ENCODE data around the gene SLC35F2.
"Not testable (repeated sequence)": the region's sequence is repeated elsewhere in the genome, so short reads cannot be mapped to it uniquely, and the experiment has no call there.

Gene SLC35F2

DNA sequence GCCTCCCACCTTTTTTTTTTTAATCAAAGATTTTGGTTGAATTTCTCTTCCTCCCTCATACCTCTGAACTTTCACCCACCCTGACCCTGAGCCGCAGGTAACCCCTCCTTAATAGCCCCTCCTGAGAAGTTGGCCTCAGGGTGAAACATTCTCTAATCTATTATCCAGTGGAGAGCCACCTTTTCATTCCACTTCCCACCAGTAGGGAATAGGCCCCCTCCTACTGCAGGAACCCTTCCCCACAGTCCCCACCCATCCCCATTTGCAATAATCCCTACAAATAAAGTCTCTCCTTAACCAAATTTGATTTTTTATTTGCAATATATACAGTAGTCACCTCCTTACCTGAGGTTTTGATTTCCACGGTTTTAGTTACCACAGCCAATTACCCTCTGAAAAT is 2.1 kb upstream of the SLC35F2 start:
- TF ChIP-seq, protein P1, sequence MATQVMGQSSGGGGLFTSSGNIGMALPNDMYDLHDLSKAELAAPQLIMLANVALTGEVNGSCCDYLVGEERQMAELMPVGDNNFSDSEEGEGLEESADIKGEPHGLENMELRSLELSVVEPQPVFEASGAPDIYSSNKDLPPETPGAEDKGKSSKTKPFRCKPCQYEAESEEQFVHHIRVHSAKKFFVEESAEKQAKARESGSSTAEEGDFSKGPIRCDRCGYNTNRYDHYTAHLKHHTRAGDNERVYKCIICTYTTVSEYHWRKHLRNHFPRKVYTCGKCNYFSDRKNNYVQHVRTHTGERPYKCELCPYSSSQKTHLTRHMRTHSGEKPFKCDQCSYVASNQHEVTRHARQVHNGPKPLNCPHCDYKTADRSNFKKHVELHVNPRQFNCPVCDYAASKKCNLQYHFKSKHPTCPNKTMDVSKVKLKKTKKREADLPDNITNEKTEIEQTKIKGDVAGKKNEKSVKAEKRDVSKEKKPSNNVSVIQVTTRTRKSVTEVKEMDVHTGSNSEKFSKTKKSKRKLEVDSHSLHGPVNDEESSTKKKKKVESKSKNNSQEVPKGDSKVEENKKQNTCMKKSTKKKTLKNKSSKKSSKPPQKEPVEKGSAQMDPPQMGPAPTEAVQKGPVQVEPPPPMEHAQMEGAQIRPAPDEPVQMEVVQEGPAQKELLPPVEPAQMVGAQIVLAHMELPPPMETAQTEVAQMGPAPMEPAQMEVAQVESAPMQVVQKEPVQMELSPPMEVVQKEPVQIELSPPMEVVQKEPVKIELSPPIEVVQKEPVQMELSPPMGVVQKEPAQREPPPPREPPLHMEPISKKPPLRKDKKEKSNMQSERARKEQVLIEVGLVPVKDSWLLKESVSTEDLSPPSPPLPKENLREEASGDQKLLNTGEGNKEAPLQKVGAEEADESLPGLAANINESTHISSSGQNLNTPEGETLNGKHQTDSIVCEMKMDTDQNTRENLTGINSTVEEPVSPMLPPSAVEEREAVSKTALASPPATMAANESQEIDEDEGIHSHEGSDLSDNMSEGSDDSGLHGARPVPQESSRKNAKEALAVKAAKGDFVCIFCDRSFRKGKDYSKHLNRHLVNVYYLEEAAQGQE (IDR thresholded peaks at IDR 0.05; ENCODE audit: insufficient replicate concordance, low read depth): no peak
- TF ChIP-seq, protein P2, sequence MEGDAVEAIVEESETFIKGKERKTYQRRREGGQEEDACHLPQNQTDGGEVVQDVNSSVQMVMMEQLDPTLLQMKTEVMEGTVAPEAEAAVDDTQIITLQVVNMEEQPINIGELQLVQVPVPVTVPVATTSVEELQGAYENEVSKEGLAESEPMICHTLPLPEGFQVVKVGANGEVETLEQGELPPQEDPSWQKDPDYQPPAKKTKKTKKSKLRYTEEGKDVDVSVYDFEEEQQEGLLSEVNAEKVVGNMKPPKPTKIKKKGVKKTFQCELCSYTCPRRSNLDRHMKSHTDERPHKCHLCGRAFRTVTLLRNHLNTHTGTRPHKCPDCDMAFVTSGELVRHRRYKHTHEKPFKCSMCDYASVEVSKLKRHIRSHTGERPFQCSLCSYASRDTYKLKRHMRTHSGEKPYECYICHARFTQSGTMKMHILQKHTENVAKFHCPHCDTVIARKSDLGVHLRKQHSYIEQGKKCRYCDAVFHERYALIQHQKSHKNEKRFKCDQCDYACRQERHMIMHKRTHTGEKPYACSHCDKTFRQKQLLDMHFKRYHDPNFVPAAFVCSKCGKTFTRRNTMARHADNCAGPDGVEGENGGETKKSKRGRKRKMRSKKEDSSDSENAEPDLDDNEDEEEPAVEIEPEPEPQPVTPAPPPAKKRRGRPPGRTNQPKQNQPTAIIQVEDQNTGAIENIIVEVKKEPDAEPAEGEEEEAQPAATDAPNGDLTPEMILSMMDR (IDR thresholded peaks at IDR 0.05; ENCODE audit: insufficient read depth, low read length): no peak
- TF ChIP-seq SPI1 (IDR thresholded peaks at IDR 0.05; ENCODE audit: borderline replicate concordance, low read depth) (no peak), POLR2AphosphoS5 (IDR thresholded peaks at IDR 0.05; ENCODE audit: low read depth) (no peak)
- Histone ChIP-seq H3K4me3 (replicated peaks; ENCODE audit: insufficient read depth, low read length) (no peak overlapping the region), H3K27me3 (ENCODE audit: insufficient read depth, poor library complexity, severe bottlenecking) (no peaks in the 10 kb centered on the region), H3K27ac (replicated peaks) (no peak overlapping the region)
- no peak for DNase-seq (ENCODE audit: low read depth in 1 of 2, low spot score in 1 of 2)

DNA sequence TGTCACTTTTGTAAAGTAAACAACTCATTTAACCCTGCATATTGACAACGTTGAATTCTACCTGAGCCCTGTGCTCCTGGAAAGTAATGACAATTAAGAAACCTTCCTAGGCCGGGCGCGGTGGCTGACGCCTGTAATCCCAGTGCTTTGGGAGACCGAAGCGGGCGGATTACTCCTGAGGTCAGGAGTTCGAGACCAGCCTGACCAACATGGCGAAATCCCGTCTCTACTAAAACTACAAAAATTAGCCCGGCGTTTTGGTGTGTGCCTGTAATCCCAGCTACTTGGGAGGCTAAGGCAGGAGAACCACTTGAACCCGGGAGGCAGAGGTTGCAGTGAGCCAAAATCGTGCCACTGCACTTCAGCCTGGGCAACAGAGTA is 1.6 kb upstream of the SLC35F2 start:
- H3K27me3 ChIP-seq (ENCODE audit: insufficient read depth, poor library complexity, severe bottlenecking); H3K4me3 ChIP-seq (replicated peaks; ENCODE audit: insufficient read depth, low read length); DNase-seq (ENCODE audit: low read depth in 1 of 2, low spot score in 1 of 2); H3K27ac ChIP-seq (replicated peaks): not testable (repeated sequence)

DNA sequence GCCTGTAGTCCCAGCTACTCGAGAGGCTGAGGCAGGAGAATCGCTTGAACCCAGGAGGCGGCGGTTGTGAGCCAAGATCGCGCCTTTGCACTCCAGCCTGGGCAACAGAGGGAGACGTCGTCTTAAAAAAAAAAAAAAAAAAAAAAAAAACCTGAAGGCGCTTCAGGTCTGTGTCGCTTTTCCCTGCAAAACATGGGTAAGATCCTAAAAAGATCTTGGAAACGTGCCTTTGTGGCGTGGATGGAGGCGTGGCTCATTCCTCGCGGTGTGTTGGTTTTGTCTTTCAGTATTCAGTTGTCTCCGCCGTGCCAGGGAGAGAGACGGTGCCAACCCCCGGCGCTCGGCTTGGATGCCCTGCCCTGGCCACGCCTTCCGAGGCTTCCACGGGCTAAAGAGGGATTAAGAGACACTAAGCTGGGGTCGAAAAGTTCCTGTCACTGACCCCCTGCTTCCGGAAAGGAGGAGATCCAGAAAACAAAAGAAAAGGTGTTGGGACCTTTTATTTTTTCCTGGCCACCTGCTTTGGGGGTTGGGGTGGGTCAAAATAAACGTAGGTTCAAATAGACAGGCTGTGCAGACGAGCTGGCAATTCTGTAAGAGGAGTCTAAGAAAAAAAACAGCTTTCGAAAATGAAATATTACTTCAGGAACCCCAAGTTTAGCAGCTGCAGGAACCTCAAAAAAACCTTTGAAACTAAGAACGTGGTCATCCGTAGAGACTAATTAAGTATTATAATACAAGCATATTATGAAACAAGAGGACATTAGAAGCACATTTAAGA is 1.1 kb upstream of the SLC35F2 start:
- peak overlapping the region; percentile 72 for H3K27ac ChIP-seq (replicated peaks)
- TF ChIP-seq POLR2AphosphoS5 (IDR thresholded peaks at IDR 0.05; ENCODE audit: low read depth) (no peak), GABPA (IDR thresholded peaks at IDR 0.05; ENCODE audit: low read depth) (no peak), SPI1 (IDR thresholded peaks at IDR 0.05; ENCODE audit: borderline replicate concordance, low read depth) (no peak)
- TF ChIP-seq, protein P1 (IDR thresholded peaks at IDR 0.05; ENCODE audit: insufficient replicate concordance, low read depth): no peak
- TF ChIP-seq, protein P2 (IDR thresholded peaks at IDR 0.05; ENCODE audit: insufficient read depth, low read length): no peak
- H3K27me3 ChIP-seq (ENCODE audit: insufficient read depth, poor library complexity, severe bottlenecking): no peaks in the 10 kb centered on the region
- H3K4me3 ChIP-seq (replicated peaks; ENCODE audit: insufficient read depth, low read length): peak overlapping the region; percentile 78
- DNase-seq (ENCODE audit: low read depth in 1 of 2, low spot score in 1 of 2): peak in 1 of 2 experiments; percentile 48

DNA sequence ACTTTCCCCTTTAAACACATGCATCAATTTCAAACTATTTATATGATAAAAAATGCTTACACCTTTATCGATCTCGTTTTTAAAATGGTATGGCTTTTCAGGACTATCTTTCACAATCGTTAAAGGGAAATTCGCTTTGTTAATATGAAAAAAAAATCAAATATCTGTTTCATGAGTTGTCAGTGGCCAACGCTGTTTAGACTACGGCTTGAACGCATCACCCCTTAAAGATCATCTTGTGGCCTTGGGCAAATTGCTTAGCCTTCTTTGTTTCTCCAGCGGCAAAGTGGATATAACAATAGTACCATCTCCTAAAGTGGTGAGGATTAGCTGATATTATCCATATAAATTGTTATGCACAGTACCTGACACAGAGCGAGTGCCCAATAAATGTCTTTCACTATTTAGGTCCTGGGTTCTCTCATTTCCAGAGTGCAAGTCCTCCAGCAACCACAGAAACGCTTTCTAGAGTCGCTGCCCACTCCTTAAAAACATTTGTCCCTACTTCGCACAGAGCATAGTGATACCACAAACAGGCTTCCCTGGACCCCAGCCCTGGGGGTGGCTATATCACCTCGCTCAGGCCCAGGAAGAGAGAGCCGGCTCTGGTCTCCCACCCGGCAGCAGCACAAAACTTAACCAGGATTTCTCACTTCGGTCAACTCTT is 904 bp downstream of the SLC35F2 start:
- TF ChIP-seq POLR2AphosphoS5 (IDR thresholded peaks at IDR 0.05; ENCODE audit: low read depth): no peak
- TF ChIP-seq SPI1 (IDR thresholded peaks at IDR 0.05; ENCODE audit: borderline replicate concordance, low read depth): no peak
- TF ChIP-seq, protein P2 (IDR thresholded peaks at IDR 0.05; ENCODE audit: insufficient read depth, low read length): no peak
- TF ChIP-seq GABPA (IDR thresholded peaks at IDR 0.05; ENCODE audit: low read depth): no peak
- TF ChIP-seq, protein P1 (IDR thresholded peaks at IDR 0.05; ENCODE audit: insufficient replicate concordance, low read depth): no peak
- peak overlapping the region; percentile 72 for H3K27ac ChIP-seq (replicated peaks)
- DNase-seq (ENCODE audit: low read depth in 1 of 2, low spot score in 1 of 2): peak in 1 of 2 experiments; percentile 26

More for the DNA sequence above, 904 bp downstream of the SLC35F2 start:
- peak overlapping the region; percentile 78 for H3K4me3 ChIP-seq (replicated peaks; ENCODE audit: insufficient read depth, low read length)
- no peaks in the 10 kb centered on the region for H3K27me3 ChIP-seq (ENCODE audit: insufficient read depth, poor library complexity, severe bottlenecking)
